ENCODE data around the gene SPATA2. TPM values are rescaled to one million over a fixed set of nuclear protein-coding genes. Genes with fewer than 3 reads are reported as not detected.
"Not testable (repeated sequence)": the region's sequence is repeated elsewhere in the genome, so short reads cannot be mapped to it uniquely, and the experiment has no call there.

The SPATA2 gene
- polyA plus RNA-seq, 2 donors, result 2.6 to 3.6 TPM

GRCh38 chr20:49863666-49864065 lies 51.7 kb downstream of the SPATA2 start:
- peaks cover 0 to 3% of the 10 kb centered on the region in 2 donors for H3K4me1 ChIP-seq (ENCODE audit: control insufficient read depth in 2 of 2, insufficient read depth in 2 of 2, low read length in 1 of 2)
- H3K27ac ChIP-seq (ENCODE audit: low read depth in 2 of 2, low read length in 1 of 2), result no peak overlapping the region
- H3K36me3 ChIP-seq (ENCODE audit: control insufficient read depth in 2 of 2, insufficient read depth in 2 of 2, low read length in 1 of 2), result peaks cover 12 to 22% of the 10 kb centered on the region in 2 donors
- H3K4me3 ChIP-seq (ENCODE audit: low read depth in 1 of 2, low read length in 2 of 2), result no peak overlapping the region
- no peaks in the 10 kb centered on the region for H3K9me3 ChIP-seq (ENCODE audit: control insufficient read depth in 2 of 2, insufficient read depth in 1 of 2, low read depth in 1 of 2, low read length in 1 of 2)
- no peaks in the 10 kb centered on the region for H3K27me3 ChIP-seq (ENCODE audit: control insufficient read depth in 1 of 2, insufficient read depth in 2 of 2, low read length in 2 of 2)
- 94 to 97% methylated on average over 6 of the region's 6 CpGs for WGBS, 2 donors

GRCh38 chr20:49862607-49863200 lies 52.6 kb downstream of the SPATA2 start:
- Histone ChIP-seq H3K27me3 (ENCODE audit: control insufficient read depth in 1 of 2, insufficient read depth in 2 of 2, low read length in 2 of 2) (no peaks in the 10 kb centered on the region), H3K27ac (ENCODE audit: low read depth in 2 of 2, low read length in 1 of 2) (no peak overlapping the region), H3K4me1 (ENCODE audit: control insufficient read depth in 2 of 2, insufficient read depth in 2 of 2, low read length in 1 of 2) (peaks cover 0 to 3% of the 10 kb centered on the region in 2 donors), H3K36me3 (ENCODE audit: control insufficient read depth in 2 of 2, insufficient read depth in 2 of 2, low read length in 1 of 2) (peaks cover 12 to 17% of the 10 kb centered on the region in 2 donors), H3K4me3 (ENCODE audit: low read depth in 1 of 2, low read length in 2 of 2) (no peak overlapping the region), H3K9me3 (ENCODE audit: control insufficient read depth in 2 of 2, insufficient read depth in 1 of 2, low read depth in 1 of 2, low read length in 1 of 2) (no peaks in the 10 kb centered on the region)
- WGBS, 2 donors, result 88 to 91% methylated on average over 6 of the region's 6 CpGs

- peaks cover 12 to 14% of the 10 kb centered on the region in 2 donors for H3K36me3 ChIP-seq (ENCODE audit: control insufficient read depth in 2 of 2, insufficient read depth in 2 of 2, low read length in 1 of 2)
- peak overlapping the region; percentile 17 to 20 for H3K27ac ChIP-seq (ENCODE audit: low read depth in 2 of 2, low read length in 1 of 2)
- not testable (repeated sequence) for H3K4me3 ChIP-seq (ENCODE audit: low read depth in 1 of 2, low read length in 2 of 2); H3K4me1 ChIP-seq (ENCODE audit: control insufficient read depth in 2 of 2, insufficient read depth in 2 of 2, low read length in 1 of 2); H3K27me3 ChIP-seq (ENCODE audit: control insufficient read depth in 1 of 2, insufficient read depth in 2 of 2, low read length in 2 of 2); H3K9me3 ChIP-seq (ENCODE audit: control insufficient read depth in 2 of 2, insufficient read depth in 1 of 2, low read depth in 1 of 2, low read length in 1 of 2)
- WGBS, 2 donors, result 91 to 94% methylated on average over 3 of the region's 3 CpGs
These were observed 54.1 kb downstream of the SPATA2 start for GRCh38 chr20:49861232-49861631.

- H3K27me3 ChIP-seq (ENCODE audit: control insufficient read depth in 1 of 2, insufficient read depth in 2 of 2, low read length in 2 of 2), result no peaks in the 10 kb centered on the region
- peaks cover 0 to 3% of the 10 kb centered on the region in 2 donors for H3K4me1 ChIP-seq (ENCODE audit: control insufficient read depth in 2 of 2, insufficient read depth in 2 of 2, low read length in 1 of 2)
- no peaks in the 10 kb centered on the region for H3K9me3 ChIP-seq (ENCODE audit: control insufficient read depth in 2 of 2, insufficient read depth in 1 of 2, low read depth in 1 of 2, low read length in 1 of 2)
- no peak overlapping the region for H3K4me3 ChIP-seq (ENCODE audit: low read depth in 1 of 2, low read length in 2 of 2)
- H3K27ac ChIP-seq (ENCODE audit: low read depth in 2 of 2, low read length in 1 of 2), result no peak overlapping the region
- H3K36me3 ChIP-seq (ENCODE audit: control insufficient read depth in 2 of 2, insufficient read depth in 2 of 2, low read length in 1 of 2), result peaks cover 2 to 16% of the 10 kb centered on the region in 2 donors
These were observed 55.5 kb downstream of the SPATA2 start for GRCh38 chr20:49859807-49860206.

- no peaks in the 10 kb centered on the region for H3K9me3 ChIP-seq (ENCODE audit: control insufficient read depth in 2 of 2, insufficient read depth in 1 of 2, low read depth in 1 of 2, low read length in 1 of 2)
- no peak overlapping the region for H3K27ac ChIP-seq (ENCODE audit: low read depth in 2 of 2, low read length in 1 of 2)
- H3K36me3 ChIP-seq (ENCODE audit: control insufficient read depth in 2 of 2, insufficient read depth in 2 of 2, low read length in 1 of 2), result peaks cover 2 to 15% of the 10 kb centered on the region in 2 donors
- H3K4me3 ChIP-seq (ENCODE audit: low read depth in 1 of 2, low read length in 2 of 2), result no peak overlapping the region
- no peaks in the 10 kb centered on the region for H3K27me3 ChIP-seq (ENCODE audit: control insufficient read depth in 1 of 2, insufficient read depth in 2 of 2, low read length in 2 of 2)
- peaks cover 0 to 3% of the 10 kb centered on the region in 2 donors for H3K4me1 ChIP-seq (ENCODE audit: control insufficient read depth in 2 of 2, insufficient read depth in 2 of 2, low read length in 1 of 2)
- 87 to 91% methylated on average over 6 of the region's 6 CpGs for WGBS, 2 donors
These were observed 56.3 kb downstream of the SPATA2 start for GRCh38 chr20:49859011-49859410.

- Histone ChIP-seq H3K4me1 (ENCODE audit: control insufficient read depth in 2 of 2, insufficient read depth in 2 of 2, low read length in 1 of 2) (peaks cover 0 to 7% of the 10 kb centered on the region in 2 donors), H3K27ac (ENCODE audit: low read depth in 2 of 2, low read length in 1 of 2) (no peak overlapping the region), H3K27me3 (ENCODE audit: control insufficient read depth in 1 of 2, insufficient read depth in 2 of 2, low read length in 2 of 2) (no peaks in the 10 kb centered on the region), H3K9me3 (ENCODE audit: control insufficient read depth in 2 of 2, insufficient read depth in 1 of 2, low read depth in 1 of 2, low read length in 1 of 2) (no peaks in the 10 kb centered on the region), H3K36me3 (ENCODE audit: control insufficient read depth in 2 of 2, insufficient read depth in 2 of 2, low read length in 1 of 2) (peaks cover 0 to 20% of the 10 kb centered on the region in 2 donors), H3K4me3 (ENCODE audit: low read depth in 1 of 2, low read length in 2 of 2) (no peak overlapping the region)
- 91% methylated on average over 2 of the region's 2 CpGs for WGBS, 2 donors
These were observed 57.2 kb downstream of the SPATA2 start for GRCh38 chr20:49858076-49858585.

GRCh38 chr20:49856904-49857303 lies 58.4 kb downstream of the SPATA2 start:
- Histone ChIP-seq H3K4me1 (ENCODE audit: control insufficient read depth in 2 of 2, insufficient read depth in 2 of 2, low read length in 1 of 2) (peaks cover 0 to 7% of the 10 kb centered on the region in 2 donors), H3K27me3 (ENCODE audit: control insufficient read depth in 1 of 2, insufficient read depth in 2 of 2, low read length in 2 of 2) (no peaks in the 10 kb centered on the region), H3K27ac (ENCODE audit: low read depth in 2 of 2, low read length in 1 of 2) (no peak overlapping the region), H3K36me3 (ENCODE audit: control insufficient read depth in 2 of 2, insufficient read depth in 2 of 2, low read length in 1 of 2) (peaks cover 0 to 20% of the 10 kb centered on the region in 2 donors), H3K4me3 (ENCODE audit: low read depth in 1 of 2, low read length in 2 of 2) (no peak overlapping the region), H3K9me3 (ENCODE audit: control insufficient read depth in 2 of 2, insufficient read depth in 1 of 2, low read depth in 1 of 2, low read length in 1 of 2) (no peaks in the 10 kb centered on the region)
- WGBS, 2 donors, result 97 to 98% methylated on average over 3 of the region's 3 CpGs

GRCh38 chr20:49854190-49854875 lies 61.0 kb downstream of the SPATA2 start:
- 79 to 85% methylated on average over 10 of the region's 10 CpGs for whole genome bisulfite sequencing, 2 donors
- H3K36me3 ChIP-seq (ENCODE audit: control insufficient read depth in 2 of 2, insufficient read depth in 2 of 2, low read length in 1 of 2), result peaks cover under 1 to 17% of the 10 kb centered on the region in 2 donors
- H3K27ac ChIP-seq (ENCODE audit: low read depth in 2 of 2, low read length in 1 of 2), result no peak overlapping the region

GRCh38 chr20:49853640-49854039 lies 61.7 kb downstream of the SPATA2 start:
- peaks cover 2 to 20% of the 10 kb centered on the region in 2 donors for H3K36me3 ChIP-seq (ENCODE audit: control insufficient read depth in 2 of 2, insufficient read depth in 2 of 2, low read length in 1 of 2)
- H3K9me3 ChIP-seq (ENCODE audit: control insufficient read depth in 2 of 2, insufficient read depth in 1 of 2, low read depth in 1 of 2, low read length in 1 of 2), result no peaks in the 10 kb centered on the region
- H3K4me1 ChIP-seq (ENCODE audit: control insufficient read depth in 2 of 2, insufficient read depth in 2 of 2, low read length in 1 of 2), result peaks cover 2 to 7% of the 10 kb centered on the region in 2 donors
- no peaks in the 10 kb centered on the region for H3K27me3 ChIP-seq (ENCODE audit: control insufficient read depth in 1 of 2, insufficient read depth in 2 of 2, low read length in 2 of 2)
- H3K4me3 ChIP-seq (ENCODE audit: low read depth in 1 of 2, low read length in 2 of 2), result no peak overlapping the region
- WGBS, 2 donors, result 79 to 80% methylated on average over 5 of the region's 5 CpGs
- peak overlapping the region in 1 of 2 donors; percentile 58 for H3K27ac ChIP-seq (ENCODE audit: low read depth in 2 of 2, low read length in 1 of 2)

More at GRCh38 chr20:49854190-49854875, 61.0 kb downstream of the SPATA2 start:
- no peaks in the 10 kb centered on the region for H3K27me3 ChIP-seq (ENCODE audit: control insufficient read depth in 1 of 2, insufficient read depth in 2 of 2, low read length in 2 of 2)
- H3K4me1 ChIP-seq (ENCODE audit: control insufficient read depth in 2 of 2, insufficient read depth in 2 of 2, low read length in 1 of 2), result peaks cover 2 to 11% of the 10 kb centered on the region in 2 donors
- H3K9me3 ChIP-seq (ENCODE audit: control insufficient read depth in 2 of 2, insufficient read depth in 1 of 2, low read depth in 1 of 2, low read length in 1 of 2), result no peaks in the 10 kb centered on the region
- no peak overlapping the region for H3K4me3 ChIP-seq (ENCODE audit: low read depth in 1 of 2, low read length in 2 of 2)
